ENCODE data around the gene PLXNA4.

Gene PLXNA4

DNA sequence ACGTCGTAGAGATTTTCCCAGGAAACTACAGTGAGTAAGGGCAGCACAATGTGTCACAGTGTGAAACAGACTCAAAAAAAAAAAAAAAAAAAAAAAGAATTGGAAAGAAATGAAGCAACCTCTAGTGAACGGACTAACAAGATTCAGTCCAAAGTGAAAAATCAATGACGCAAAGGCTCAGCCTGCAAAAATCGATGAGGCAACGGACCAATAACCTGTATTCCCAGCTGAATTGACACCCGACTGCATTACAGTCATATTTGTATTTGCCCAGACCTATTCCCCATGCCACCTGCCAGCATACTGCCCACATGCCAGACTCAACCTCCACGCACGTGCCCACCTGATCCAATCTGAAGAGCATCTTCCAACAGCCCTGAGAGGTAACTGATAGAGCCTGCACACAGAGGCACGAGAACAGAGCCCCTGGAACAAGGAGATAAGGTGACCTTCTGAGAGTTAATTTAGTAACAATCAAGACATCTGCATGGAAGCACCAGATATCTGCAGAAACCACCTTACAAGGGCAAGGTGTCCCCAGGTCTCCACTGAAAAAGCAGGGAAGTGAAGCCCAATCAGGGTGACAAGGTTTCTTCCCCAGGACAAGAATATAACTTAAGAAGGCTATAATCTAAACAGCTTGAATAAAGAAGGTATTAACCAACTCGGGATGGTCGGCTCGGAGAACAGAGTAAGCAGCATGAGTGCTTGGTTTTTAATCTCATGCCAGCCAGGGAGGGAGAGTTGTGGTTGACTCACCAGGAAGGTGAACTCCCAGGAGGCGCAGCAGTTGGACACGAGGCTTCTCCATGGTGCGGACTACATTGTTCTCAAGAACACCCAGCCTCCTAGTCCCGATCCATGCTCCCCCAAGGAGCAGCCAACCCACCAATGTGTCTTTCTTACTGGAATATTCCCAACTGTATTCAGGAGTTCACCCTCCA is 48.5 kb downstream of the PLXNA4 start:
- CTCF ChIA-PET: interaction anchor here (1.4 kb wide), 1 partner anchor 16 kb away, joined by 3 read pairs; no protein-coding TSS in a partner anchor
- DNase-seq (ENCODE audit: extremely low spot score): no peak
- POLR2A ChIA-PET: no interaction called here
- TF ChIP-seq, protein P1, sequence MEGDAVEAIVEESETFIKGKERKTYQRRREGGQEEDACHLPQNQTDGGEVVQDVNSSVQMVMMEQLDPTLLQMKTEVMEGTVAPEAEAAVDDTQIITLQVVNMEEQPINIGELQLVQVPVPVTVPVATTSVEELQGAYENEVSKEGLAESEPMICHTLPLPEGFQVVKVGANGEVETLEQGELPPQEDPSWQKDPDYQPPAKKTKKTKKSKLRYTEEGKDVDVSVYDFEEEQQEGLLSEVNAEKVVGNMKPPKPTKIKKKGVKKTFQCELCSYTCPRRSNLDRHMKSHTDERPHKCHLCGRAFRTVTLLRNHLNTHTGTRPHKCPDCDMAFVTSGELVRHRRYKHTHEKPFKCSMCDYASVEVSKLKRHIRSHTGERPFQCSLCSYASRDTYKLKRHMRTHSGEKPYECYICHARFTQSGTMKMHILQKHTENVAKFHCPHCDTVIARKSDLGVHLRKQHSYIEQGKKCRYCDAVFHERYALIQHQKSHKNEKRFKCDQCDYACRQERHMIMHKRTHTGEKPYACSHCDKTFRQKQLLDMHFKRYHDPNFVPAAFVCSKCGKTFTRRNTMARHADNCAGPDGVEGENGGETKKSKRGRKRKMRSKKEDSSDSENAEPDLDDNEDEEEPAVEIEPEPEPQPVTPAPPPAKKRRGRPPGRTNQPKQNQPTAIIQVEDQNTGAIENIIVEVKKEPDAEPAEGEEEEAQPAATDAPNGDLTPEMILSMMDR (IDR thresholded peaks at IDR 0.05; ENCODE audit: control extremely low read depth, extremely low read depth, low read depth, missing control alignments): no peak

DNA sequence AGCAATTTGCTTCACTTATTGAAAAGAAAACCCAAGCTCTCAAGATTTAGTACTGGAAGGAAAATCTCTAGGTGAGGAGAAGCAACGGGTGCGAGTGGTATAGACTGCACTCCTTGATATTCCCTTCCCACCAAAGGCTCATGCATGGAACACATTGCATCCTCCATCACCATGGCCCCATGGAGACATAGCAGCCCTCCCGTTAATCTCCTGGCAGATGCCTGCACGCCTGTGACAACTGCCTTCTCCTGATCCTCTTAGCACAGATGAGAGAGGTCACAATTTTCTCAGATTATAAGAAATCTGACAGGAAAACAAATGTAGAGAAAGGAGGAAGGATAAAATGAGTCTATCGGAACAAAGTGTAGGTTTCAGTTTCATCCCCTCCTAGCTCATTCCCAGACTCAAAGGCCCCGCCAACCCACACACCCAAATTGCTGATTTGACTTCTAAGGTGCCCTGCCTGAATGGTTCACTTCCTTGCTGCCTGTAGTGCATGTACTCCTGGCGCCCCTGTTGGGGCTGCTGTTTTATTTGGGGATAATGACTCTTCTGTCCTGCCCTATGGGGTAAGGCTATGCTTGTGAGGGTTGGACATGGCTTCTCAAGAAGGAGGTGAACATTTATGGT is 50.0 kb downstream of the PLXNA4 start:
- ChIA-PET POLR2A (no interaction called here), CTCF (no interaction called here)
- no peak for DNase-seq (ENCODE audit: extremely low spot score)
- TF ChIP-seq, protein P1 (IDR thresholded peaks at IDR 0.05; ENCODE audit: control extremely low read depth, extremely low read depth, low read depth, missing control alignments): no peak

DNA sequence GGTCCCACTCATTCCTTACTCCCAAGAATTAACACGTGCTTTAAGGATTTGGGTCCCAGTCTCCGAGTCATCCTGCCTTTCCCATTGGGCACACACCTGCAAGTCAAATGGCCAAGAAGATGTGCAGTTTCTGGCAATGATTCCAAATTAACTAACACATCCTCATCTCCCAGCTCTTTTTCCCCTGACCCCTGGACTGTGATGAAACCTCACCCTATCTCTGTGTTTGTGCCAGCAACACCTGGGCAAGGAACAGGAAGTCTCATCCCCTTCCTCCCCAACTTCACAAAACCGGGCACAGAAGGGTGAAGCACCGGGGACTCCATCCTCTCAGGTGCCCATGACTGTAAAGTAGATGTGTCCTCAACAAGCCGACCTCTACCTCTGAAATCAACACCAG is 54.8 kb downstream of the PLXNA4 start:
- ChIA-PET CTCF (no interaction called here), POLR2A (no interaction called here)
- TF ChIP-seq, protein P1 (IDR thresholded peaks at IDR 0.05; ENCODE audit: control extremely low read depth, extremely low read depth, low read depth, missing control alignments): no peak
- no peak for DNase-seq (ENCODE audit: extremely low spot score)

GRCh38 chr7:132520591-132521280 is 55.5 kb downstream of the PLXNA4 start:
- TF ChIP-seq, protein P1 (IDR thresholded peaks at IDR 0.05; ENCODE audit: control extremely low read depth, extremely low read depth, low read depth, missing control alignments): no peak
- DNase-seq (ENCODE audit: extremely low spot score): no peak
- ChIA-PET POLR2A (no interaction called here), CTCF (interaction anchor here (0.8 to 1.5 kb wide), 2 partner anchors 11 to 60 kb away, joined by 3 to 4 read pairs; no protein-coding TSS in a partner anchor)

DNA sequence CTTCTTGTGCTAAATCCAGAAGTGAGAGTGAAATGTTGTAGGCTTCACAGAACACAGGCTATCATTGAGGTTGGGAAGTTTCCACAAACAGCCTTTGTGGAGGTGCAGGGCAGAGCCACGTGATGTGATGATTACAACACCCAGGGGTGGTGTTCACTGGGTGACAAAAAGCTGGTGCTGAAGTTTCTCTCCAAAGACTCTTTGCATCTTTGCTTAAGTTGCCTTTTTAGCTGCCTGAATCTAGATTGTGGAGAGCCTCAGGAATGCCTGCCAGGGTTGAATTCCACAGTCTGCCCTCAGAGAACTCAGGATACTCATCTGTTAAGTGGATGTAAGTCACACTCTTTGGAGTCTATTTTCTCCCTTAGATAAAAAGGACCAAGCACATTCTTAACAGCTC is 56.3 kb downstream of the PLXNA4 start:
- ChIA-PET POLR2A (no interaction called here), CTCF (interaction anchor here (0.8 to 1.5 kb wide), 2 partner anchors 10 to 61 kb away, joined by 3 to 4 read pairs; no protein-coding TSS in a partner anchor)
- TF ChIP-seq, protein P1 (IDR thresholded peaks at IDR 0.05; ENCODE audit: control extremely low read depth, extremely low read depth, low read depth, missing control alignments): no peak
- DNase-seq (ENCODE audit: extremely low spot score): no peak

DNA sequence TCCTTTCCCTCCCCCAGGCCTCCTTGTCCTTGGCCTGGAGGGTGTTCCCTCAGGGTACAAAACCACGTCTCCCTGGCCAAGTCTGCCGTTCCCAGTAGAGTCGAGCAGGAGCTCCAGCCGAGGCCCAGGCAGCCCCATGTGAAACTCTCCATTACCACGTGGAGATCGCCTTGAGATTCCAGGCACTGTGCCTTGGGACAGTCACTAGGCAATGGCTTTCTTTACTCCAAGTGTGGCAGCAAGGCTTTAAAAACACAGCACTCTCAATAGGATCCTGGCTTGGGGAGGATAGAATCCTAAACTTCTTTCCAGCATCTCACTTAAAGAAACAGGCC is 57.5 kb downstream of the PLXNA4 start:
- TF ChIP-seq, protein P1 (IDR thresholded peaks at IDR 0.05; ENCODE audit: control extremely low read depth, extremely low read depth, low read depth, missing control alignments): no peak
- POLR2A ChIA-PET: no interaction called here
- DNase-seq (ENCODE audit: extremely low spot score): no peak
- CTCF ChIA-PET: no interaction called here
